ENCODE results near the gene ZNF346.
A peak's percentile ranks its signal among the peaks of the same experiment; 100 is the strongest.

The ZNF346 gene

DNA sequence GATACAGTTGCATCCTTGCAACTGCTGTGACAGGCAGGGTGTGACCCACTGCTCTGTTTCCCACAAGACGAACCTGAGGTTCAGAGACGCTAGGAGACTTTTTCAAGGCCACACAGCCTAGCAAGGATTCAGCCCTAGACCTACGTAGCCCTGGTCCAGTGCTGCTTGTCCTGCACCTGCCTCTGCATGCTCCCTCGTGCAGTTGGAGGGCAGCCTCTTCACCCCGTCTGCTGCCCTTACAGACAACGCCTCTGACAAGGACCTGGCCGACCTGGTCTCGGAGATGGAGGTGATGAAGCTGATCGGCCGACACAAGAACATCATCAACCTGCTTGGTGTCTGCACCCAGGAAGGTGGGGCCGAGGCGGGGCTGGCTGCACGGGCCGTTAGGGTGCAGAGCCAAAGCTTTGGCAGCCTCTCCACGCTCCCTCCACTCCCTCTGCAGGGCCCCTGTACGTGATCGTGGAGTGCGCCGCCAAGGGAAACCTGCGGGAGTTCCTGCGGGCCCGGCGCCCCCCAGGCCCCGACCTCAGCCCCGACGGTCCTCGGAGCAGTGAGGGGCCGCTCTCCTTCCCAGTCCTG is 72.7 kb downstream of the ZNF346 start:
- no peak for DNase-seq

DNA sequence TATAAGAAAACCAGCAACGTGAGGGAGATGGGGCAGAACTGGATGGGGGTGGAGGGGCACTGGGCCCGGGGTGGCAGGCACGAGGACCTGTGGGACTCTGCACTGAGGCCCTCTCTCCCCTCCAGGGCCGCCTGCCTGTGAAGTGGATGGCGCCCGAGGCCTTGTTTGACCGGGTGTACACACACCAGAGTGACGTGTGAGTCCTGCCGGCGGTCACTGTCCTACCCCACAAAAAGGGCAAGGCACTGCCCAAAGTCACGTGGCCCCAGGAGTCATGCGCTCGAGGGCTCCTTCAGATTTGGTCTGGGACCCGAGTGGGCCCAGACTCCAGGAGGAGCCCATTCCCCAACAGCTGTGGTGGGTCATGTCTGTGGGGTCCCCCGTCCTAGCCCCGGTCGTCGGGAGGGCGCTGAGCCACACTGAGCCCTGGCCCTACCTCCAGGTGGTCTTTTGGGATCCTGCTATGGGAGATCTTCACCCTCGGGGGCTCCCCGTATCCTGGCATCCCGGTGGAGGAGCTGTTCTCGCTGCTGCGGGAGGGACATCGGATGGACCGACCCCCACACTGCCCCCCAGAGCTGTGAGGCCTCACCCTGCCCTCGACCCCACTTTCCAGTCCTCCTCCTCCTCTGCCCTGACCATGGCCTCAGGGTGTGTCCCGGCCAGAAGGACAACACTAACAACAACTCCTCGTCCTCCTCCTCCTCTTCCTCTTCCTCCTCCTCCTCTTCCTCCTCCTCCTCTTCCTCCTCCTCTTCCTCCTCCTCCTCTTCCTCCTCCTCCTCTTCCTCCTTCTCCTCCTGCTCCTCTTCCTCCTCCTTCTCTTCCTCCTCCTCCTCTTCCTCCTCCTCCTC is 73.9 kb downstream of the ZNF346 start:
- no peak for DNase-seq

DNA sequence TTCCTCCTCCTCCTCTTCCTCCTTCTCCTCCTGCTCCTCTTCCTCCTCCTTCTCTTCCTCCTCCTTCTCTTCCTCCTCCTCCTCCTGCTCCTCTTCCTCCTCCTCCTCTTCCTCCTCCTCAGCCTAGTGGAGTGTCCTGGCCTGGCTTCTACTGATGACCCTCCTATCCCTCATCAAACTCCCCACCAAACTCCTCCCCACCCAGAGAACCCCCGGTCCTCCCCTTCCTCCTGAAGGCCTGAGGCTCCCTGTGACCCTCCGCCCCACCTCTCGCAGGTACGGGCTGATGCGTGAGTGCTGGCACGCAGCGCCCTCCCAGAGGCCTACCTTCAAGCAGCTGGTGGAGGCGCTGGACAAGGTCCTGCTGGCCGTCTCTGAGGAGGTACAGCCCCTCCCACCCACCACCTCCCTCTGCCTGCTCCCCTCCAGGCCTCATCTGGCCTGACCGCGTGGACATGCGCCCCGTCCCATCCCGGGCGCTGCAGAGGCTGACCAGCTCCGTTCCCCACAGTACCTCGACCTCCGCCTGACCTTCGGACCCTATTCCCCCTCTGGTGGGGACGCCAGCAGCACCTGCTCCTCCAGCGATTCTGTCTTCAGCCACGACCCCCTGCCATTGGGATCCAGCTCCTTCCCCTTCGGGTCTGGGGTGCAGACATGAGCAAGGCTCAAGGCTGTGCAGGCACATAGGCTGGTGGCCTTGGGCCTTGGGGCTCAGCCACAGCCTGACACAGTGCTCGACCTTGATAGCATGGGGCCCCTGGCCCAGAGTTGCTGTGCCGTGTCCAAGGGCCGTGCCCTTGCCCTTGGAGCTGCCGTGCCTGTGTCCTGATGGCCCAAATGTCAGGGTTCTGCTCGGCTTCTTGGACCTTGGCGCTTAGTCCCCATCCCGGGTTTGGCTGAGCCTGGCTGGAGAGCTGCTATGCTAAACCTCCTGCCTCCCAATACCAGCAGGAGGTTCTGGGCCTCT is 74.8 kb downstream of the ZNF346 start:
- no peak for DNase-seq

DNA sequence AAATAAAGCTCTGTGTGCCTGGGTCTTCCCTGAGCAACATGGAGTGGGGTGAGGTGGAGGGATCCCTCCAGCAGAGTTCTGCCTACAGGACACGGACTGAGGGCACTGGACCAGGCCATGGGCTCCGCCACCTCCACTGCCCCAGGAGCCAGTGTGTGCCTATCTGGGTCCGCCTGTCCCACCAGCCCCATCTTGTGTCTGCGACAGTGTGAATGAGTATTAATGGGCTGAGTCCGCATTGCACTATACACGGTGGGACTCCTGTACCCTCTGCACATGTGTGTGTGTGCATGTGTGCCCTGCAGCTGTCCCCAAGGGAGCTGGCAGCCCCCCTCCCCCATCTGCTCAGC is 75.6 kb downstream of the ZNF346 start:
- no peak for DNase-seq

DNA sequence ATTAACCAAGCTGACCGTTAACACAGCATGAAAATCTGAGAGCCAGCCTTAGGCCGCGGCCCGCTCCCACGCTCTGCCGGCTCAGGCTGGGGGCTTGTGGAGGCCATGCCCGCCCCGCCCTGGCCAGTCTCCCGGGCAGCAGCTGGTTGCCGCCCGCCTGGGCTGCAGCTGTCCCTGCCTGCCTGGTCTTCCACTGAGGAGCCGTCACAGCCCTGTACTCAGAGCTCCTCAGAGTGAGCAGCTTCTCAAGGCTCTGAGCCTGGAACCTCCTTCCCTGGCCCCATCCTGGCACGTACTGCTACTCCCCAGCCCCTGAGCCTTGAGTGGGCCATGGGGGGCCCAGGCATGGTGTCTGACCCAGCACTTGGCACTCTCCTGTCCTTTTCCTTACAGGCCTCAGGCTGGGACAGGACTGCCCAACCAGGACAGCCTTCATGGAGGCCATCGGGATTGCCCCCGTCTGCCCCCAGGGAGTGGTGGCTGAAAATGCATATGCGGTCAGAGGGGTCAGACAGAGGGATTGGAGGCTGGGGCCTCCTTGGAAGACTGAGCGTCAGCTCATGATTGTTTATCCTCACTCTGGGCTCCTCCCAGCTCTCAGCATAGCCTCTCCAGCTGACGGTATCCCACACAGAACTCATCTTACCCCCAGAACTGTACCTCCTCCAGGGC is 76.1 kb downstream of the ZNF346 start:
- DNase-seq = no peak

DNA sequence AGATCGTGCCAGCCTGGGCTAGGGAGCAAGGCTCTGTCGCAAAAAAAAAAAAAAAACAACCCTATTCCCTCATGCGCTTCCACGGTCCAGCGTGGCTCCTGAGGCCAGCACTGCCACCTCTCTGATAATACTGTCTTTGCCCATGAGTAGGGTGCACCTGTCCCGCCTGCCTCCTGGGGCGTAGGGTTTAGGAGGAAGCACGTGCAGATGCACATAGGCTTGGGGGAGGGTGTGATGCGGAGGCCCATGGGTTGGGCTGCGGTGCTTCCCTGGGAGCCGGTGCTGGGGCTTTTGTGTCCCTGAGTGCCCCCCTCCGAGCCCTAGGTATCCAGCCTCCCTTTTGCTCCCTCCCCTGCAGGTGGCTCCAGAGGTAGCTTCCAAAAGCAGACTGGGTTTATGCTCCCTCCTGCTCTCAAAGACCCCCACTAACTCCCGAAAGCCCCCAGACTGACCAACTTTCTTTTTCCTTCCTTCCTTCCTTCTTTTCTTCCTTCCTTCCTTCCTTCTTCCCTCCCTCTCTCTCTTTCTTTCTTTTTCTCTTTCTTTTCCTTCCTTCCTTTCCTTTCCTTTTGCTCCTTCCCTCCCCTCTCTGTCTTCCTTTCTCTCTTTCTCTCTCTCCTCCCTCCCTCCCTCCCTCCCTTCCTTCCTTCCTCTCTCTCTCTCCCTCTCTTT is 77.1 kb downstream of the ZNF346 start:
- no peak for DNase-seq

DNA sequence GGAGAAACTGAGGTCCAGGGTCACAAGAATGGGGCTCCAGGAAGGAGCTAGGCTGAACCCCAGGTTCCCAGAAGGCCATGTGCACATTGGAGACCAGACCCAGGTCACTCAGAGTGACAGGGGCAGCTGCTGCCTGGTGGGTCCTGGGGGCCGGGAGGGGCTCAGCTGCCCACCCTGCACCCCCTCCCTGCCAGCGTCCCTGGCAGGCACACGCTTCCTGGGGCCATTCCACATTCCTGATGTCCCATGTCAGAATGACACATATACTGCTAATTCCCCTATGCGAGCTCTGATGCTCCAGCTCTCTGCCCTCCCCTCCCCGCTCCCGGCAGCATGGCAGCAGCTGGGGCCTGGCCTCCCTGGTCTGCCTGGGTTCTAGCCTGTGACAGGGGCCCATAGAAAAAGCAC is 78.2 kb downstream of the ZNF346 start:
- DNase-seq = no peak

DNA sequence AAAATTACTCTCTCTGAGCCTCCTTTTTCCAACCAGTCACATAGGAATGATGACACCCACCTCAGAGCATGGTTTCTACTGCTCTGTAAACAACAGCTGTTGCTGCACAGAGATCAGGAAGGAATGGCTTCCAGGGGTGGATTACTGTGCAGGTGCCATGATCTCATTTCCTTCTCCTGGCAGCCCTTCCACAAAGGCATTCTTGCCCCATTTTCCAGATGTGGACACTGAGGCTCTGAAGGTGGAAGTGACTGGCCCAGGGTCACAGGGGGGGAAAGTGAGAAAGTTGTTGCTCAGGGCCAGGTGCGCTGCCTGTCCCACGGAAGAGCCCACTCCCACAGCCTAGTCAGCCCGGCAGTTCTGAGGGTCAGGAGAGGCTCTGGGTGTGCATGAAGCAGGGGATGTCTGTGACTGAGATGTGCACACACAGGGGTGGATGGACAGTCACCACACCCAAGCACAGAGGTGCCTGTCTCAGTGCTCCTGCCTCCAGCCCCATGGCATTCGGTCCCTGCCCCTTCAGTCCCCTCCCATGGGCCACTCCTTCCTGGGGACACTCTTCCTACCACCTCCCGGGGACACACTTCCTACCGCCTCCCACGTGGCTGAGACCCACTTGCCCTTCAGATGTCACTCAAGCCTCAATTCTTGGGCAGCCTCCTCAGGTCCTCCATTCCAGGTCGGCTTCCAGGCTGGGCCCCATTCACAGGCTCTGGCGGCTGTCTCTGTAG is 81.2 kb downstream of the ZNF346 start:
- DNase-seq = no peak

DNA sequence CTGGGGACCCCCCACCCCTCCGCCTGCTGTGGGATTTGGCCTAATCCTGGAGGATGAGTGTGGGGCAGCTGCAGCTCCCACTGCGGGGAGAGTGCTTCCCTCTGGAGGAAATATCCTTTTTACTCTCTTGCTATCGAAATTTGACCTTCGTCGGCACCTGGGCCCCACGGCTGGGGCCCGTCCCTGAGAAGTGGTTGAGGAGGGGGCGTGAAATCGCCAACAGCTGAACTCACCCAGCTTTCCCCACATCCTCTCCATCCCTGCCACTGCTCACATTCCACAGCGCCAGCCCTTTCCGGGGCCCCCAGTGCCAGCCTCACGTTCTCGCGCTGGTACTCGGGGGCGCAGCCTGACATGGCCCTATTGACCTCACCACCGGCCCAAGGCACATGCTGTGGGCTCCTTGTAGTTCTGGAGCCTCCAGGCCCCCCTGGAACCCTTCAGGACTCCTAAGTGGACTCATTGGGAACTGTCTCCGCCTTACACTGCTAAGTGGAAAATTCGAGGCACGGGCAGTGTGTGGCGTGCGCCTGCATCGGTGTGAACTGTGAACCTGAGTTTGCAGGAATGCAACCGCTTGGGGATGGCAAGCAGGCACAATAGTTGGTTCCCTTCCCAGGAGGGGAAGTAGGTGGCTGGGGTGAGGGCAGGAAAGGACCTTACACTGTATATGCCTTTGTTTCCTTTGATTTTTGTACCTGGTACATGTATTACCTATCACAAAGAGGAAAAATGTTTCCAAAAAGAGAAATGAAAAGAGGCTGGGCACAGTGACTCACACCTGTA is 83.4 kb downstream of the ZNF346 start:
- DNase-seq = no peak

DNA sequence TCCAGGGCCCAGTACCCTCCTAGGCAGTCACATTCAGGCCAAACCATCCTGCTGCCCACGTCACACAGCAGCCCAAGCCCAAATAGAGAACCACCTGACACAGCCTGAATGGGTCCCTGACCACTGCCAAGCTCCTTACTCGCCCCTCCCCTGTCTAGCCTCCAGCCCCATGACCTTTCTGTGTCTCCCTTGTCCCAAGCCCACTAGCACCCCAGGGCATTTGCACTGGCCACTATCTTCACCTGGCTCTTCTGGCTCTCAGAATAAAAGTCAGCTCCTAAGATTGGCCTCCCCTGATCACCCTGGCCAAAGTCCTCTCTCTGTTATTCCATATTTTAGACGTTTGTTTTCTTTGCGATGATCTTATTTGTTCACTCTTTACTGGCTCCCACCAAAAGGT is 84.7 kb downstream of the ZNF346 start:
- no peak for DNase-seq

DNA sequence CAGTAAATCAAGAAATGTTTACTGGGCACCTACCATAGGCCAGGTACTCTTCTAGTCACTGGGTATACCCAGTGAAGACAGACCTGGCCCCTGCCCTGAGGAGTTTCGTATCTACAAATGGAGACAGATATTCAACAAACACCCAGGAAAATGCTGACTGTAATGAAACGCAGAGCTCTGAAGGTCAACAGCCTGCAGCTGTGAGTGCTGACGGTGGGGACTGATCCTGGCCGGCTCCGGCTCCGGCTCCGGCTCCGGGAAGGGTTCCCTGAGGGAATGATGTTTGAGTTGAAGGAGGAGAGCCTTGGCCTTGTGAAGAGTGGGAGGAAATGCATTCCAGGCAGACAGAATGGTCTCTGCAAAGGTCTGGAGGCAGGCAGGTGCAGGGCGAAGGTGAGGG is 87.3 kb downstream of the ZNF346 start:
- no peak for DNase-seq

DNA sequence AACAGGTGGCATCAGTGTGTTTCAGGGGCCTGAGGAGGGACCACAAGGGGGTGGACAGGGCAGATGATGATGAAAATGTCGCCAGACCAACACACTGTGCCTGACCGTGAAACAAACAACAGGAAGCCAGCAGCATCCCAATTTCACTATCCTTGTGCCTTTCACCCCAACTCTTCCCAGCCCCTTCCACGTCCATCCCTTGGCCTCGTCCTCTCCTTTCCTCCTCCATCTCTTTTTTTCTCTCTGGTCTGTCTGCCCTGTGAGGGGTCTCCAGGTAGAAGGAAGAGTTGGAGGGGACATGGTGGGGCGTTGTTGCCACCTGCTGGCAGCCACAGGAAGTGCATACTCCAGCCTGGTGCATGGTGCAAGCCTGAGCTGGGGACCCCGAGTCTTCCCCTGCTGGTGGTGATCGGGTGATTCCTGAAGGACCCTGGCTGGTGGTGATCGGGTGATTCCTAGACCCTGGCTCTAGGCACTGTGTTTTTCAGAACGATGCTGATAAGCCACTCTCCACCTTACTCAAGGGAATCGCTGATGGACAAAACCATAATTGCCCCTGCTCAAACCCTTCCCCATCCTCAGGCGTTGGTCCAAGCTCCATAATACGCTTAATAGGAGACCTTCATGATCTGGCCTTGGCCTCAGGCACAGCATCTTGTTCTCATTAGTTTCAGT is 89.4 kb downstream of the ZNF346 start:
- peak; percentile 58 for DNase-seq

DNA sequence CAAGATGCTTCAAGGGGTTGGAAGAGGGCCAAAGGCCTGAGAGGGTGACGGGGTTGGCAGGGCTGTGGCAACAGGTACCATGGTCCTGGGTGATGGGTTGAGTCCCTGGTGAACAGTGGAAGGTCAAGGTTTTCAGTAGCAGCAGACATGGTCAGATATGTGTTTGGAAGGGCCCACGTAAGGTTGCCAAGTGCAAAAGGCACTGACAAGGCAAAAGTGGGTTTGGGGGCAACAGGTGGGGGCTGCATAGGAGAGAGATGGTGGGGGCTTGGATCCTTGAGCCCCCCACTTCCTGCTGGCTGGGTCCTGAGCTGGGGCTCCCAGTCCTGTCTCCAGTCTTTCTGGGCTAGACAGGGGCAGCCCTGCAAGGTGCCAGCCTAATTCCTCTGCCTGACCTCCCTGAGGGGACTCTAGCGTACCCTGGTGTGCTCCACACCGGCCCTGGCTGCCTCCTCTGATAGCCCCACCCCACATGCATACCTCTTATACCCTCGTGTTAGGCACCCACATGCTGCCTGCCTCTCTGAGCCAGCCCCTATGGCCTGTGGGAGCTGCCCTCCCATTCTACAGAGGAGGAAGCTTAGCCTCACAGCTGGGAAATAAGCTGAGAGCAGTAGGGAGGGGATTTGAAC is 90.2 kb downstream of the ZNF346 start:
- DNase-seq = no peak

DNA sequence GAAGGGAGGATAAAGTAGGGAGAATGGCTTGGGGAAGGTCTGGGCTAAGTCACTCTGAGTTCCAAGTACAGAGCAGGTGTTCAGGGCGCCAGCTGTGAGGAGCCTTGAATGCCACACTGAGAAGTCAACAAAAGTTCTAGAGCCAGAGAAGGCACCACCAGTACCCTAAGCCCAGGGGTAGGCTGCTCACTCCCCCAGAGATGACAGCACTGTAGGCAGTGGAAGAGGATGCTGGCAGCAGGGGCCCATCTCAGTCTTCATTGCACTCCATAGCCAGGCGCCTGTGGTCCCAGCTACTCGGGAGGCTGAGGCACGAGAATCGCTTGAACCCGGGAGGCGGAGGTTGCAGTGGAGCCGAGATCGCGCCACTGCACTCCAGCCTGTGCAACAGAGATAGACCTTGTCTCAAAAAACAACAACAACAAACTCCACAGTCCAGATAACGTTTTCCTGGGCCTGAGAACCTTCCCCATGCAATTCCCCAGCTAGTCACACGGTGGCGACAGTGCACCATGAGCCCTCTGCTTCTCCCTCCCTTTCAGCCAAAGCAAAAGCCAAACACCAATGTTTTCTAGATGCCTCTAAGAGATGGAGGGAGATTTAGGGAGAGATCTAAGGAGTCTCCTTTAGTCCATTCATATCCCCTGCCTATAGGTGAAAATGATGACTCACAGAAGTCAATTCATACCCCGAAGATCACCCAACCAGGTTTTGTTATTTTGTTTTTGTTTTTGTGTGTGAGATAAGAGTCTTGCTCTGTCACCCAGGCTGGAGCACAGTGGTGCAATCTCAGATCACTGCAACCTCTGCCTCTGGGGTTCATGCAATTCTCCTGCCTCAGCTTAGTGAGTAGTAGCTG is 91.3 kb downstream of the ZNF346 start:
- peak; percentile 82 for DNase-seq

DNA sequence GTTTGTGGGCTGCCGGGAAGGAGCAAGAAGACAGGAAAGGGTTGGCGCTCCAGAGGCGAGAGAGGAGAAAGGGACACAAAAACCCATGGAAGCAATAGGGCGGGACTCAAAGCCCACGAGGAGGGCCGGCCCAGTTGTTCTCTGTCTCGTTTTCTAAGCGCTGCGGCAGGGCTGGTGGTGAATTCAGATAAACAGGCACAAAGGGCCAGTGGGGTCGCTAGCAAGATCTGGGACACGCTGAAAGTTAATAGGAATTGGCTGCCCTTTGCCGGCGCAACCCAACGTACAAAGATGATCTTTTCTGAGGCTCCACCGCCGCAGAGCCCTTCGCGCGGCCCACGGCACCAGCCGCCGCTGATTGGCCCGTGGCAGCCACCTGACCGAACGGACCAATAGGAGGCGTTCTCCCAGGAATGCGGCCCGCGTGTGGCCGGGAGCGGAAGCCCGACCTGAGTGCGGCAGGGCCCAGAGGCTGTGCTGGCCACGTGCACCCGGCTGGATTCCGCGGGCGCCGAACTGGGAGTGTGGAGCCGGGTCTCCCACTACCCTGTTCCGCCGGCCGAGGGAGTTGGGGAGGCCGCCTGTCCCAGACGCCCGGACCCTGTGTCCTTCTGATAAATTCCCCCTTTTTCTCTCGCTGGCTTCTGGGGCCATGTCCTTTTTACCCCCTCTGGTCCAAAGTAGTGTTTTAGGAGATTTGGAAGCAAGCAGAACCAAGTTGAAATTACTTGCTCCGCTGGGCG is 94.3 kb downstream of the ZNF346 start:
- DNase-seq = peak; percentile 77

DNA sequence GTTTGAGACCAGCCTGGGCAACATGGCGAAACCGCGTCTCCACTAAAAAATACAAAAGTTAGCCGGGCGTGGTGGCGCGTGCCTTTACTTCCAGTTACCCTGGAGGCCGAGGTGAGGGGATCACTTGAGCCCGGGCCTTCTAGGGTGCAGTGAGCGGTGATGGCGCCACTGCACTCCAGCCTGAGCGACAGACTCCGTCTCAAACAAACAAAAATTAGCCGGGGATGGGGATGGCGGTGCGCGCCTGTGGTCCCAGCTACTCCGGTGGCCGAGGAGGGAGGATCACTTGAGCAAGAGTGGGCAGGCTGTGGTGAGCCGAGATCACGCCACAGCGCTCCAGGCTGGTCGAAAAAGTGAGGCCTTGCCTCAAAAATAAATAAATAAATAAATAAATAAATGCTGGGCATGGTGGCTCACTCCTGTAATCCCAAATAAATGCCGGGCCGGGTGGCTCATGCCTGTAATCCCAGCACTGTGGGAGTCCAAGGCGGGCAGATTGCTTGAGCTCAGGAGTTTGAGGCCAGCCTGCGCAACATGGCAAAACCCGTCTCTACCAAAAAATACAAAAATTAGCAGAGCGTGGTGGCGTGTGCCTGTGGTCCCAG is 95.0 kb downstream of the ZNF346 start:
- DNase-seq = no peak

DNA sequence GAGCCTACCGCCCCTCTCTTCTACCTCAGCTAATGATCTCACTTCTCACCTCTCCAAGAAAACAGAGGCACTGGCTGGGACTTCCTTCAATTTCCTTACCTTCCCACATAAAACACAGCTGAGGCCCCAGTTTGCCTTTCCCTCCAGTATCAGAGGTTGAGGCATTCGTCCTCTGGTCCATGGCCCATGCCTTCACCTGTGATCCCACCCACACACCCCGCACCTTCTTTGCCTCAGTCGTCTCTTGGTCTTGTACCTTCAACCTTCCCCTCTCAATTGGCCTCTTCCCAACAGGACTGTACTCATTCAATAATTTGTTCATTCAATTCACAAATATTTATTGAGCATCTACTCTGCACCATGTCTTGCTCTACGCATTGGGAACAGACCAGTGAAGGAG is 100.1 kb downstream of the ZNF346 start:
- no peak for DNase-seq

Measured in activated CD4-positive, alpha-beta T cell treated with anti-CD3 and anti-CD28 coated beads, Interleukin-2, amount 50 U/mL, for 1 hour (primary cell).